Measurements from ENCODE around the gene ARHGAP42.

DNA sequence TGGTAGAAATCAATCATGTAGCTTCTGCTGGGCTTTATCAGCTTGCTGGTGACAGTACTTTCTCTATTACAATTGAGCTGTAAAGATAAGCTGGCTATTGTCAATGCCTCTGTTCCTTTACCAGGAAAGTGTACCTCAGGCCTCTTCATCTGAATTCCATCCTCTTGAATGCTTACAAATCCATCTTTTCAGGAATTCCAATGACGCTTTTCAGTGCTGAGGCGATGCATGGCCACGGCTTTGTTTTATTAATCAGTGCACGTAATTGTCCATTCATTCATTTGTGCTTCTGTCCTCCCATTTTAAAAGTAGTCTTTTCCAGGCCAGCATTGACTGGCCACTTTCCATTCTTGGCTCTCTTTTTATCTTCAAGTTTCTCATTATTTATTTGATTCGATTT lies 240.5 kb downstream of the ARHGAP42 start:
- TF ChIP-seq, protein P1, sequence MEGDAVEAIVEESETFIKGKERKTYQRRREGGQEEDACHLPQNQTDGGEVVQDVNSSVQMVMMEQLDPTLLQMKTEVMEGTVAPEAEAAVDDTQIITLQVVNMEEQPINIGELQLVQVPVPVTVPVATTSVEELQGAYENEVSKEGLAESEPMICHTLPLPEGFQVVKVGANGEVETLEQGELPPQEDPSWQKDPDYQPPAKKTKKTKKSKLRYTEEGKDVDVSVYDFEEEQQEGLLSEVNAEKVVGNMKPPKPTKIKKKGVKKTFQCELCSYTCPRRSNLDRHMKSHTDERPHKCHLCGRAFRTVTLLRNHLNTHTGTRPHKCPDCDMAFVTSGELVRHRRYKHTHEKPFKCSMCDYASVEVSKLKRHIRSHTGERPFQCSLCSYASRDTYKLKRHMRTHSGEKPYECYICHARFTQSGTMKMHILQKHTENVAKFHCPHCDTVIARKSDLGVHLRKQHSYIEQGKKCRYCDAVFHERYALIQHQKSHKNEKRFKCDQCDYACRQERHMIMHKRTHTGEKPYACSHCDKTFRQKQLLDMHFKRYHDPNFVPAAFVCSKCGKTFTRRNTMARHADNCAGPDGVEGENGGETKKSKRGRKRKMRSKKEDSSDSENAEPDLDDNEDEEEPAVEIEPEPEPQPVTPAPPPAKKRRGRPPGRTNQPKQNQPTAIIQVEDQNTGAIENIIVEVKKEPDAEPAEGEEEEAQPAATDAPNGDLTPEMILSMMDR (IDR thresholded peaks at IDR 0.05; ENCODE audit: low read length) = no peak
- no peak for TF ChIP-seq EZH2 (IDR thresholded peaks at IDR 0.05; ENCODE audit: borderline replicate concordance, low read length)

Measured in OCI-LY1 (cell line).